Liver (tissue), 3 donors: ENCODE measurements around the gene BRF1.

ENCODE experiments used
- CTCF ChIP-seq: fragments of 150-350 bp; IDR thresholded peaks from 2 replicates; pipeline ENCODE4 v1.5.1; 2017; ENCODE audit warnings: improper control_type of control experiment, low read depth, low read length; ENCODE audit not compliant: missing input control
- EGR1 ChIP-seq, 2 donors: IDR thresholded peaks; 2 replicates each; pipeline ENCODE4 v1.6.1; 2016 to 2018; ENCODE audit warnings: antibody characterized with exemption in 2 of 2, low read depth in 2 of 2
- FOXA1 ChIP-seq: IDR thresholded peaks from 2 replicates; pipeline ENCODE4 v1.6.1; 2016; ENCODE audit warnings: antibody characterized with exemption
- JUND ChIP-seq, 2 donors: IDR thresholded peaks; 2 replicates each; pipeline ENCODE4 v1.6.1; 2016; ENCODE audit warnings: antibody characterized with exemption in 2 of 2
- TAF1 ChIP-seq: conservative IDR thresholded peaks from 2 replicates; pipeline ENCODE4 v1.6.1; 2016; ENCODE audit warnings: antibody characterized with exemption, mild to moderate bottlenecking
- YY1 ChIP-seq: IDR thresholded peaks from 2 replicates; pipeline ENCODE4 v1.6.1; 2016; ENCODE audit warnings: antibody characterized with exemption, mild to moderate bottlenecking
- TF ChIP-seq, protein P1 (sequence below): IDR thresholded peaks from 2 replicates; pipeline ENCODE4 v1.6.1; 2016; ENCODE audit warnings: antibody characterized with exemption, mild to moderate bottlenecking
- donor health status: healthy.
- donor health status: healthy.

- TF ChIP-seq CTCF (no peak), EGR1 (IDR thresholded peaks at IDR 0.05; ENCODE audit: low read depth in 2 of 2) (no peak), TAF1 (no peak), YY1 (no peak), FOXA1 (no peak), JUND (IDR thresholded peaks at IDR 0.05) (no peak)
- TF ChIP-seq, protein P1, sequence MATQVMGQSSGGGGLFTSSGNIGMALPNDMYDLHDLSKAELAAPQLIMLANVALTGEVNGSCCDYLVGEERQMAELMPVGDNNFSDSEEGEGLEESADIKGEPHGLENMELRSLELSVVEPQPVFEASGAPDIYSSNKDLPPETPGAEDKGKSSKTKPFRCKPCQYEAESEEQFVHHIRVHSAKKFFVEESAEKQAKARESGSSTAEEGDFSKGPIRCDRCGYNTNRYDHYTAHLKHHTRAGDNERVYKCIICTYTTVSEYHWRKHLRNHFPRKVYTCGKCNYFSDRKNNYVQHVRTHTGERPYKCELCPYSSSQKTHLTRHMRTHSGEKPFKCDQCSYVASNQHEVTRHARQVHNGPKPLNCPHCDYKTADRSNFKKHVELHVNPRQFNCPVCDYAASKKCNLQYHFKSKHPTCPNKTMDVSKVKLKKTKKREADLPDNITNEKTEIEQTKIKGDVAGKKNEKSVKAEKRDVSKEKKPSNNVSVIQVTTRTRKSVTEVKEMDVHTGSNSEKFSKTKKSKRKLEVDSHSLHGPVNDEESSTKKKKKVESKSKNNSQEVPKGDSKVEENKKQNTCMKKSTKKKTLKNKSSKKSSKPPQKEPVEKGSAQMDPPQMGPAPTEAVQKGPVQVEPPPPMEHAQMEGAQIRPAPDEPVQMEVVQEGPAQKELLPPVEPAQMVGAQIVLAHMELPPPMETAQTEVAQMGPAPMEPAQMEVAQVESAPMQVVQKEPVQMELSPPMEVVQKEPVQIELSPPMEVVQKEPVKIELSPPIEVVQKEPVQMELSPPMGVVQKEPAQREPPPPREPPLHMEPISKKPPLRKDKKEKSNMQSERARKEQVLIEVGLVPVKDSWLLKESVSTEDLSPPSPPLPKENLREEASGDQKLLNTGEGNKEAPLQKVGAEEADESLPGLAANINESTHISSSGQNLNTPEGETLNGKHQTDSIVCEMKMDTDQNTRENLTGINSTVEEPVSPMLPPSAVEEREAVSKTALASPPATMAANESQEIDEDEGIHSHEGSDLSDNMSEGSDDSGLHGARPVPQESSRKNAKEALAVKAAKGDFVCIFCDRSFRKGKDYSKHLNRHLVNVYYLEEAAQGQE, result no peak
Observed at GRCh38 chr14:105178868-105179140, 122.0 kb downstream of the BRF1 start.
